Fibroblast of pulmonary artery (primary cell): ENCODE measurements around the gene SEC24B.

Experiments used
- DNase-seq: peaks from one replicate; pipeline ENCODE4 v3.0.0-alpha.2; 2010; ENCODE audit warnings: low read depth
- H3K4me3 ChIP-seq: replicated peaks from 2 replicates; pipeline ENCODE4 v1.5.1; 2011; ENCODE audit warnings: low read depth, mild to moderate bottlenecking, control low read depth, low read length, moderate library complexity
- CTCF ChIP-seq: IDR thresholded peaks from 2 replicates; pipeline ENCODE4 v1.5.1; 2011; ENCODE audit warnings: mild to moderate bottlenecking, control low read depth, low read length, inconsistent platforms; ENCODE audit errors: missing control alignments

Gene SEC24B

GRCh38 chr4:109589119-109589518, 155.5 kb downstream of the SEC24B start:
- no peak overlapping the region for H3K4me3 ChIP-seq
- TF ChIP-seq CTCF = no peak
- no peak for DNase-seq

DNA sequence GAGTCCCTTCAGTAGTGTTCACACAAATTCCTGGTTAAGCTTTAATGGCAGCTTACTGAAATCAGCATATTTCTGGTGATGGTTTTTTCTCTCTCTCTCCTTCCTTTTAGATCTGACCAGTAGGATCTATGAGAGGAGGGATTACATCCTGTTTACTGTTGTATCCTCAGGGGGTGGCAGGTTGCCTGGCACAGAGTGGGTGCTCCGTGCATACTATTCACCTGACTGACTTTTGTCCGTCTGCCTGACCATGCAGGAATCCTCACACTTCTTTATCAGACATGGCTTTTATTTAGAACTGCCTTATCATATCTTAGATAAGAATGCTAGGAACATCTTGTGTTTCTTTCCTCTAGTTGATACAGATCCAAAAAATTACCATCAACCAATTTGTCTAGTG, 156.0 kb downstream of the SEC24B start:
- no peak for DNase-seq
- no peak overlapping the region for H3K4me3 ChIP-seq
- TF ChIP-seq CTCF = no peak
